BLaER1 treated with 17β-estradiol and CSF1 and Interleukin-3, amounts not matched to agents 10 nM and 100 nM (cell line): ENCODE data around the gene FTO.

Experiments used
- H3K27ac ChIP-seq, 11 experiments: shearing (Covaris generic); formaldehyde crosslinking; 2 replicates each; pipeline ENCODE4 v1.8.1; 2022
- H3K27me3 ChIP-seq, 11 experiments: shearing (Covaris generic); formaldehyde crosslinking; 2 replicates each; pipeline ENCODE4 v1.8.1; 2022
- H3K36me3 ChIP-seq, 11 experiments: shearing (Covaris generic); formaldehyde crosslinking; 2 replicates each; pipeline ENCODE4 v1.8.1; 2022
- H3K4me1 ChIP-seq, 10 experiments: shearing (Covaris generic); formaldehyde crosslinking; 2 replicates each; pipeline ENCODE4 v1.8.1; 2022
- H3K4me2 ChIP-seq, 11 experiments: shearing (Covaris generic); formaldehyde crosslinking; 2 replicates each; pipeline ENCODE4 v1.8.1; 2022
- H3K4me3 ChIP-seq, 10 experiments: shearing (Covaris generic); formaldehyde crosslinking; 2 replicates each; pipeline ENCODE4 v1.8.1; 2022
- H3K9ac ChIP-seq, 11 experiments: shearing (Covaris generic); formaldehyde crosslinking; 2 replicates each; pipeline ENCODE4 v1.8.1; 2022
- H3K9me3 ChIP-seq, 11 experiments: shearing (Covaris generic); formaldehyde crosslinking; replicated peaks in 1 of 11; 2 replicates each; pipeline ENCODE4 v1.8.1; 2022
- H4K20me1 ChIP-seq, 11 experiments: shearing (Covaris generic); formaldehyde crosslinking; 2 replicates each; pipeline ENCODE4 v1.8.1; 2022
- Cebpa-rat ChIP-seq, 11 experiments: shearing (Covaris generic); IDR thresholded peaks; 2 replicates each; pipeline ENCODE4 v1.8.1; 2022

FTO gene

DNA sequence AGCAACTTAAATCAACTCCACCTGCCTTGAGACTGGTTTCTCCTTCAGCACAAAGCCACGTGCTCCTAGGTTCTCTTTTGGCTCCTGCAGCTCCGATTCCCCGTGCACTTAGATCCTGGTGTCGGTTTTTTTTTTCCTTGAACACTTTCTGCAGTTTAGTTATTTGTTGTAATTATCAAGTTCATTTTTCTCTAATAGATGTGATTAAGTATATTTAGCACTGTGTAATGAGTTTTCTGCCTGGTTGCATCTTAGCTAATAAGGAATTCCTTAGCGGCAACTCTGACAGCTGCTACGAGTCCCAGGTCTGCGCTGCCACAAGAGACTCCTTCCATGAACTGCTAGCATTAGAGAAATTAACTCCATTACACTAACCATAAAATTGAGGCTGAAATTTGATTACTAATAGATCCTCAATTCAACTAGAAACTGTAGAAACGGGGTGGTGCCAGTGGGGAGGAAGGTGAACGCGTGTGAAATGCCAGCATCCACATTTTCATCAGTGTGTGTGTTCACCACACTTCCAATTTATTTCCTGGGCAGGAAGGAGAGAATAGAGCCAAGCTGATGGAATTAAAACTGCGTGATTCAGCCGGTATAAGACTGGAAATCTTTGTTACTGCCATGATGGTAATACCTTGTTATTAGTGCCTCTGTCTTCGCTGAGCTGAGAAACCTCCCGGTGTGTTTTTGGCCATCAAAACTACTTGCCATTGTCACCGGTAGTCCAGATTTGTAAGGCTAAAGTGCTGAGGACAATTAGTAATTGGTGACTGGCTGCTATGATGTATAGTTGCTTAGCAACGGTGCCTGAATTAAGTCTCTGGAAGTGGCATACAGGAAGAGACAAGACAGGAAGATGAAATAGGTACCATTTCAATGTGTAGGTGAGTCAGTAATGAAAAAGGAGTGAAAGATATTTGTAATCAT lies 350.2 kb downstream of the FTO start:
- Histone ChIP-seq H3K27me3 (no peaks in the 10 kb centered on the region), H3K4me3 (no peak overlapping the region), H3K9me3 (no peaks in the 10 kb centered on the region), H3K36me3 (peaks cover 0 to 6% (median 0%) of the 10 kb centered on the region in 11 experiments; a peak in 1 of 22 replicates), H3K4me2 (no peak overlapping the region), H3K9ac (no peak overlapping the region), H3K27ac (no peak overlapping the region), H3K4me1 (no peaks in the 10 kb centered on the region), H4K20me1 (no peaks in the 10 kb centered on the region; a peak in 1 of 22 replicates)
- no peak for TF ChIP-seq Cebpa-rat (IDR thresholded peaks at IDR 0.05)

DNA sequence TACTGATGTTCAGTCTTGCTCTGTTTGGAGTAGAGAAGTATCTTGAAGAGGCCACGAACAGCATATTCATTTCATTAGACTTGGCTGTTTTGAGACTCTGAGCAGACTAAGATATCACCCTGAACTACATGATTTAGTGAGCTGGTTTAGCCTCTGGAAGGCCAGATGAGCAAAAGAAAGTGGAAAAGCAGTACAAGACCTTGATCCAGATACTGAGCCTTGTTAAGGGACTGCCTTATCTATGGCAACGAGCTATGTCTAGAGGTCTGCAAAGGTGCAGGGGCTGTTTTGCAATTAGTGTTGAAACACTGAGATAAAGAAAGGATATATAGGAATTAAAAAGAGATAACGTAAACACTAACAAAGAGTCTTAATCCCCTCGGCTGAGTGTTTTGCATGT lies 351.2 kb downstream of the FTO start:
- Histone ChIP-seq H3K27me3 (no peaks in the 10 kb centered on the region), H3K9ac (no peak overlapping the region), H4K20me1 (no peaks in the 10 kb centered on the region; a peak in 1 of 22 replicates), H3K36me3 (peaks cover 0 to 6% (median 0%) of the 10 kb centered on the region in 11 experiments; a peak in 1 of 22 replicates), H3K9me3 (no peaks in the 10 kb centered on the region), H3K4me1 (no peaks in the 10 kb centered on the region), H3K27ac (no peak overlapping the region), H3K4me2 (no peak overlapping the region), H3K4me3 (no peak overlapping the region)
- TF ChIP-seq Cebpa-rat (IDR thresholded peaks at IDR 0.05), result no peak

DNA sequence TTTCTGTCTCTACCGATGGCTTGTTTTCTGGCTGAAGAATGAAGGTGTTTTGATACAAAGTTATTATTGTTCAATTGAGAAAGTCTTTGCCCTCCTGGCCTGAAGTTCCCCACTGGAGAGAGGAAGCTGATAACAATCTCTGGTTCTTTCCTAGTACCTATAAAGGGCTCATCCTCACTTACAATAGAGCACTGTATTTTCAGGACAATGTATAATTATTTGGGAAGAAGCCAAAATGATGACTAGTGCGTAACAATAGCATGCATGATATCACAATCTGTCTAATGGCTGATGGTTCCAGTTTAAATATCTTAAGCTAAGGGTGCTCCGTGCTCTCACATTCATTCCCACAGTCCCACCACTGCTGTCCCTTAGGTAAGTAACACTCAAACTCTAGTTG lies 351.9 kb downstream of the FTO start:
- peaks cover 0 to 6% (median 0%) of the 10 kb centered on the region in 11 experiments; a peak in 1 of 22 replicates for H3K36me3 ChIP-seq
- H3K9ac ChIP-seq, result no peak overlapping the region
- H3K9me3 ChIP-seq, result no peaks in the 10 kb centered on the region
- no peaks in the 10 kb centered on the region for H3K4me1 ChIP-seq
- no peaks in the 10 kb centered on the region; a peak in 1 of 22 replicates for H4K20me1 ChIP-seq
- H3K4me2 ChIP-seq, result no peak overlapping the region
- no peaks in the 10 kb centered on the region for H3K27me3 ChIP-seq
- H3K27ac ChIP-seq, result no peak overlapping the region
- TF ChIP-seq Cebpa-rat (IDR thresholded peaks at IDR 0.05), result no peak
- no peak overlapping the region for H3K4me3 ChIP-seq

DNA sequence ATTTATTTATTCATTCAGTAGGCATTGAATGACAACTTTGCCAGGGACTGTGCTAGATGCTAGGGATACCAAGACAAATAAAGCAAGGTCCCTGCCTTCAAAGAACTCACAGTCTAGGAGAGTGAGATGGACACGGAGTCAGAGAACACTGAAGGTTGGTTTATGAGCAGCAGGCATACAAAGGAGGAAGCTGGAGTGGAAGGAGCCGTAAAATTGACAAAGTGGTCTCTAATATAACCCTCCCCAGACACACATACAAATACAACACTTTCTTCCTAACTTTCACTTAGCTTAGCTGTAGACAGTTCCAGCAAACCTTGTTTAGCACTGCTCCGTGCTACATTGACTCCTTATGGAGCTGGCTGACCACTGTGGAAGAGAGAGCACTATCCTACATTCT lies 353.0 kb downstream of the FTO start:
- H3K9ac ChIP-seq, result no peak overlapping the region
- no peak overlapping the region for H3K4me3 ChIP-seq
- no peaks in the 10 kb centered on the region for H3K9me3 ChIP-seq
- no peaks in the 10 kb centered on the region for H3K27me3 ChIP-seq
- no peak overlapping the region for H3K27ac ChIP-seq
- no peaks in the 10 kb centered on the region for H3K4me1 ChIP-seq
- no peak overlapping the region for H3K4me2 ChIP-seq
- peaks cover 0 to 6% (median 0%) of the 10 kb centered on the region in 11 experiments; a peak in 1 of 22 replicates for H3K36me3 ChIP-seq
- TF ChIP-seq Cebpa-rat (IDR thresholded peaks at IDR 0.05), result no peak
- no peaks in the 10 kb centered on the region; a peak in 1 of 22 replicates for H4K20me1 ChIP-seq

DNA sequence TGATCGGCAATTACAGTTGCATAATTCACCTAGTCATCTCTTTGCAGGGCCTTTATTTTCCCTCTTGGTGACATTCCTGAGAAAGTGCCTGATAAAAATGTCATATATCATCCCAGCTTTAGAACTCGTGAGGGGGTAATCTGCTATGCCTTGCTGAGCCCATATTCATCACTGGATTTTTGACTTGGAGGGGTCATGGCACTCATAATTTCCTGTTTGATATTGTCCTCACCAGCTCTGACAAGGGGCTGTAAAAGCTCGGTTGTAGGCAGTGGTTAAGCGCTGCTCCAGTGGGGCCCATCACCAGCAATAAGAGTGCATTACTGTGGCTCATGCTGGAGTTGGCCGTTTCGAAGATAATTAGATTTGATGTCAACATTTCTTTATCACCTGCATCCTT lies 355.4 kb downstream of the FTO start:
- Histone ChIP-seq H3K4me1 (no peaks in the 10 kb centered on the region), H3K4me2 (no peak overlapping the region), H3K9ac (no peak overlapping the region), H3K4me3 (no peak overlapping the region), H3K27ac (no peak overlapping the region), H3K27me3 (no peaks in the 10 kb centered on the region), H3K36me3 (peaks cover 0 to 14% (median 0%) of the 10 kb centered on the region in 11 experiments; a peak in 3 of 22 replicates), H4K20me1 (no peaks in the 10 kb centered on the region; a peak in 1 of 22 replicates), H3K9me3 (no peaks in the 10 kb centered on the region)
- TF ChIP-seq Cebpa-rat (IDR thresholded peaks at IDR 0.05), result no peak

DNA sequence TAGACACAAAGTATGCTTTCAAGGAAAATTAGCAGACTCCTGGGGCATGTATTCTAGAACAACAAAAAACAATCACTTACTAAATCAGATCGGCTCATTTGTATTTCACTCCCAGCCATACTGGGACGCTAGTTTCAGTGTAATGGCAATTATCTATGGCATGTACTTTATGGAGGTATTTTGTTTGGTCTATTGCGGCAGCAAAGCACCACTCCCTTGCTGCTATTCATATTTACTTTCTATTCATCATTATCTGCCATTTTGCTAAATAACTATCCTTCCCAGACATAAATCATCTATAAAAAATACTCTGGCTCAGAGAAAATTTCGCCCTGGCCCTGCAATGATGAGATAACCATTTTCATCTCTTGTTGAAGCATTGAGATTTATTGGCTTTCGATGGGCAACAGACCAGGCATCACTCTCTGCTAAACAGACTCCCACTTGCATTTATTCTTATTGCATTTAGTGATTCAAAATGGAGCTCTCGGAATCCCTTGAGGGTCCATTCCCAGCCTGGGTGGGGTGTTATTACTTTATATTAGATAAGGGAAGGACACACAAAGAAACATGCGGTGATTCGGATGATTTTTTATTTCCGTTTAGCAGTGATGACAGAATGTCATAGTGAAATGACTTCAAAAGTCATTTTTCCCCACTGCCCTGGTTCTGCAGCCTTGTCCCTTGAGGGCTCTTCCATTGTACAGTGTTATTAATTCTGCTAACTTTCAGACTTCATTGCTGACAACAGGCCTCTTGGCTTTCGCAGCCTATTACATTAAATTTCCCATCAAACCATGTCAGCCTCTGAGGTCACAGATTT lies 356.9 kb downstream of the FTO start:
- no peak overlapping the region for H3K4me2 ChIP-seq
- no peak for TF ChIP-seq Cebpa-rat (IDR thresholded peaks at IDR 0.05)
- no peaks in the 10 kb centered on the region for H3K27me3 ChIP-seq
- H3K36me3 ChIP-seq, result peaks cover 0 to 14% (median 0%) of the 10 kb centered on the region in 11 experiments; a peak in 3 of 22 replicates
- no peak overlapping the region for H3K27ac ChIP-seq
- no peak overlapping the region for H3K9ac ChIP-seq
- no peaks in the 10 kb centered on the region for H3K9me3 ChIP-seq
- no peaks in the 10 kb centered on the region for H3K4me1 ChIP-seq
- H4K20me1 ChIP-seq, result no peaks in the 10 kb centered on the region; a peak in 1 of 22 replicates
- no peak overlapping the region for H3K4me3 ChIP-seq

DNA sequence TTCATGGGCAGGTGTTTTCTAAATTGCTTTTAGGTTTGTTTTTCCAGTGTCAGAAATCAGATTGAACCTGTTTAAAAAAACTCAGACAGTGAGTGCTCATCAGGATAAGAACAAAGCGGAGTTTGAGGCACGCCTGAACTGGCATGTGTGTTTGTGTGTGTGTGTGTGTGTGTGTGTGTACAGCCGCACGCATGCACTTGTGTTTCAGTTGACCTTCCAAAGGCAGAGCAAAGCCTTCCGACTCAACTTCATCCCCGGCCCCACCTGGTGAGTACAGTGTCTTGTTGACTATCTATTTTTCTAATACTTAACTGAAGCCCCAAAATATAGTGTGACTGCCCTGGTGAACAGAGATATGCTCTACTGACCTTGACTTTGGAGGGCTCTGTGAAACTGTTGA lies 357.5 kb downstream of the FTO start:
- Histone ChIP-seq H3K4me3 (no peak overlapping the region), H3K27ac (no peak overlapping the region), H3K4me2 (no peak overlapping the region), H3K27me3 (no peaks in the 10 kb centered on the region), H3K9me3 (no peaks in the 10 kb centered on the region), H3K4me1 (no peaks in the 10 kb centered on the region), H3K36me3 (peaks cover 0 to 8% (median 0%) of the 10 kb centered on the region in 11 experiments; a peak in 3 of 22 replicates), H3K9ac (no peak overlapping the region), H4K20me1 (no peaks in the 10 kb centered on the region; a peak in 1 of 22 replicates)
- TF ChIP-seq Cebpa-rat (IDR thresholded peaks at IDR 0.05), result no peak

DNA sequence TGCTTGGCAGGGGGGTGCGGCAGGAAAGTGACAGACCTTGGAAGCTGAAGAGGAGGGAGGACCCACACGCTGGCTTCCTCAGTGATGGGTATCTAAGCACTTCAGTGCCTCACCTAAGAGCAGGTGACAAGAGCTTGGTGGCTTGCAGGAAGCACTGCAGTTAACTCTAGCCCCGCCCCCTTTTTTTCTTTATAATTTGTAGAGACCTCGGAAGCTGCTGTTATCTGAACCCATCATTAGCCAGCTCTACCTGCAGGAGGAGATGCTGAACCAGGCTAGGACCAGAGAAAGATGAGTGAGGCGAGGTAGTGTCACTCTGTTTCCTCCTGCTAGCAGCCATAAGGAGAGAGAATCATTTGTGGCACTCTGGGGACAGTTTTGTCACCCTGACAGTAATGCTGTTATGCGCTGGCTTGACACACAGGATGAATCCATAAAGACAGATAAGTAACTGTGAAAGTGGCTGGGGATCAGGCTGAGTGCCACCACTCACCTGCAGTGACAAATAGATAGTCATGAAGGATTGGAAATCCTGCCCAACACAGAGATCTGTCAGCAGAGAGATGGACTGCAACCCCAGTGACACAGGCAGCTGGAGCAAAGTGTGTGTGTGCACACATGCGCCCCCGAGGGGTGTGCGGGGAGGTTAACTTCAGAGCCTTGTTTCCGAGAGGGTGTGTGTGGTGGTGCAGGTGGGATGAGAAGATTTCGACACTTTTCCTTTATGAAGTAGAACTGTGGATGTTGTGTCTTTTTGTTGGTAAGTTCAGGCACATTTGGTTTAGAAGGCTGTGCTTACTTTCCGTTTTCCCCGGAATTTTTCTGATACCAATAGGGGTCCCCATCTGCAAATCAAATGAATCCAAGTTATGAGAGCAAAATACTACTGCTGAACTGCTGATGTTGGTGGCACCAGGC lies 358.7 kb downstream of the FTO start:
- Histone ChIP-seq H3K36me3 (peaks cover 0 to 7% (median 0%) of the 10 kb centered on the region in 11 experiments; a peak in 3 of 22 replicates), H4K20me1 (no peaks in the 10 kb centered on the region; a peak in 1 of 22 replicates), H3K27ac (no peak overlapping the region), H3K4me2 (no peak overlapping the region), H3K27me3 (no peaks in the 10 kb centered on the region), H3K4me3 (no peak overlapping the region), H3K9me3 (no peaks in the 10 kb centered on the region), H3K9ac (no peak overlapping the region), H3K4me1 (no peaks in the 10 kb centered on the region)
- TF ChIP-seq Cebpa-rat (IDR thresholded peaks at IDR 0.05), result no peak
